HUES6 (cell line): ENCODE measurements around the gene CCL20.

Experiments used
- H3K27ac ChIP-seq: 2 replicates; pipeline ENCODE4 v1.7.0; 2013; ENCODE audit warnings: low read depth, mild to moderate bottlenecking, low read length, inconsistent platforms
- H3K27me3 ChIP-seq: 2 replicates; pipeline ENCODE4 v1.6.1; 2013; ENCODE audit warnings: low read length; ENCODE audit not compliant: control insufficient read depth, insufficient read depth
- H3K36me3 ChIP-seq: 2 replicates; pipeline ENCODE4 v1.6.1; 2013; ENCODE audit warnings: low read length; ENCODE audit not compliant: control insufficient read depth, insufficient read depth
- H3K4me1 ChIP-seq: 2 replicates; pipeline ENCODE4 v1.6.1; 2013; ENCODE audit warnings: low read length; ENCODE audit not compliant: control insufficient read depth, insufficient read depth
- H3K4me3 ChIP-seq: 2 replicates; pipeline ENCODE4 v1.5.1; 2013; ENCODE audit warnings: low read depth, low read length
- H3K9ac ChIP-seq: one replicate; pipeline ENCODE4 v1.6.1; 2013; ENCODE audit warnings: mild to moderate bottlenecking, low read length
- H3K9me3 ChIP-seq: 2 replicates; pipeline ENCODE4 v1.6.1; 2013; ENCODE audit warnings: low read depth, low read length; ENCODE audit not compliant: control insufficient read depth, insufficient read depth

The CCL20 gene

GRCh38 chr2:227813562-227814353, at the start of gene CCL20:
TSS of gene CCL20 (plus strand) at chr2:227813842. CDS start at chr2:227813912, 70 bp downstream.
- Histone ChIP-seq H3K4me1 (peaks cover 8% of the 10 kb centered on the region; the same call in 1 of the 2 replicates), H3K36me3 (no peaks in the 10 kb centered on the region), H3K9ac (no peak within 1 kb of the TSS), H3K27ac (no peak within 1 kb of the TSS), H3K4me3 (no peak within 1 kb of the TSS), H3K27me3 (no peaks in the 10 kb centered on the region), H3K9me3 (no peaks in the 10 kb centered on the region)

GRCh38 chr2:227765788-227766372, 47.8 kb upstream of the CCL20 start:
- Histone ChIP-seq H3K9me3 (no peaks in the 10 kb centered on the region), H3K36me3 (no peaks in the 10 kb centered on the region), H3K27ac (no peak overlapping the region), H3K9ac (no peak overlapping the region), H3K4me3 (no peak overlapping the region), H3K27me3 (no peaks in the 10 kb centered on the region), H3K4me1 (no peaks in the 10 kb centered on the region)

- Histone ChIP-seq H3K9ac (no peak overlapping the region), H3K4me3 (no peak overlapping the region), H3K27me3 (no peaks in the 10 kb centered on the region), H3K4me1 (no peaks in the 10 kb centered on the region), H3K9me3 (no peaks in the 10 kb centered on the region), H3K27ac (no peak overlapping the region), H3K36me3 (no peaks in the 10 kb centered on the region)
Measured at GRCh38 chr2:227766373-227766883, 47.2 kb upstream of the CCL20 start.

- H3K27ac ChIP-seq, result no peak overlapping the region
- H3K36me3 ChIP-seq, result no peaks in the 10 kb centered on the region
- no peaks in the 10 kb centered on the region for H3K9me3 ChIP-seq
- H3K9ac ChIP-seq, result no peak overlapping the region
- H3K27me3 ChIP-seq, result no peaks in the 10 kb centered on the region
- no peak overlapping the region for H3K4me3 ChIP-seq
- H3K4me1 ChIP-seq, result peaks cover 7% of the 10 kb centered on the region
Measured at GRCh38 chr2:227767830-227768229, 45.8 kb upstream of the CCL20 start.

- Histone ChIP-seq H3K27me3 (no peaks in the 10 kb centered on the region), H3K9me3 (no peaks in the 10 kb centered on the region), H3K27ac (no peak overlapping the region)
Measured at GRCh38 chr2:227772197-227772661, 41.4 kb upstream of the CCL20 start.

GRCh38 chr2:227772932-227773331, 40.7 kb upstream of the CCL20 start:
- H3K4me1 ChIP-seq, result peaks cover 18% of the 10 kb centered on the region

More at GRCh38 chr2:227772197-227772661, 41.4 kb upstream of the CCL20 start:
- Histone ChIP-seq H3K9ac (no peak overlapping the region), H3K4me1 (peaks cover 18% of the 10 kb centered on the region), H3K36me3 (no peaks in the 10 kb centered on the region), H3K4me3 (no peak overlapping the region)

GRCh38 chr2:227774011-227774624, 39.5 kb upstream of the CCL20 start:
- H3K9me3 ChIP-seq, result no peaks in the 10 kb centered on the region
- H3K27ac ChIP-seq, result no peak overlapping the region
- no peak overlapping the region for H3K9ac ChIP-seq
- H3K36me3 ChIP-seq, result no peaks in the 10 kb centered on the region
- H3K4me3 ChIP-seq, result no peak overlapping the region
- H3K27me3 ChIP-seq, result no peaks in the 10 kb centered on the region
- peaks cover 18% of the 10 kb centered on the region for H3K4me1 ChIP-seq

More at GRCh38 chr2:227772932-227773331, 40.7 kb upstream of the CCL20 start:
- no peaks in the 10 kb centered on the region for H3K9me3 ChIP-seq
- no peak overlapping the region for H3K9ac ChIP-seq
- no peak overlapping the region; the same call in 1 of the 2 replicates for H3K27ac ChIP-seq
- H3K36me3 ChIP-seq, result no peaks in the 10 kb centered on the region
- no peaks in the 10 kb centered on the region for H3K27me3 ChIP-seq
- no peak overlapping the region for H3K4me3 ChIP-seq

- H3K27me3 ChIP-seq, result no peaks in the 10 kb centered on the region
- no peaks in the 10 kb centered on the region for H3K36me3 ChIP-seq
- H3K4me1 ChIP-seq, result peaks cover 18% of the 10 kb centered on the region
- no peak overlapping the region for H3K9ac ChIP-seq
- no peak overlapping the region for H3K4me3 ChIP-seq
- no peak overlapping the region for H3K27ac ChIP-seq
- H3K9me3 ChIP-seq, result no peaks in the 10 kb centered on the region
Measured at GRCh38 chr2:227774895-227775842, 38.5 kb upstream of the CCL20 start.

GRCh38 chr2:227780981-227781615, 32.5 kb upstream of the CCL20 start:
- no peak overlapping the region for H3K4me3 ChIP-seq
- H3K36me3 ChIP-seq, result no peaks in the 10 kb centered on the region
- no peaks in the 10 kb centered on the region for H3K27me3 ChIP-seq
- no peak overlapping the region for H3K9ac ChIP-seq
- H3K9me3 ChIP-seq, result no peaks in the 10 kb centered on the region
- H3K4me1 ChIP-seq, result no peaks in the 10 kb centered on the region
- H3K27ac ChIP-seq, result no peak overlapping the region

- Histone ChIP-seq H3K27ac (no peak overlapping the region), H3K9ac (no peak overlapping the region), H3K36me3 (no peaks in the 10 kb centered on the region)
Measured at GRCh38 chr2:227781841-227782240, 31.8 kb upstream of the CCL20 start.

More at GRCh38 chr2:227781841-227782240, 31.8 kb upstream of the CCL20 start:
- H3K4me3 ChIP-seq, result no peak overlapping the region
- H3K27me3 ChIP-seq, result no peaks in the 10 kb centered on the region
- H3K4me1 ChIP-seq, result no peaks in the 10 kb centered on the region
- H3K9me3 ChIP-seq, result no peaks in the 10 kb centered on the region
